ENCODE results near the gene LRP2BP. TPM values are rescaled to one million over a fixed set of nuclear protein-coding genes. Genes with fewer than 3 reads are reported as not detected.
"Not testable (repeated sequence)": the region's sequence is repeated elsewhere in the genome, so short reads cannot be mapped to it uniquely, and the experiment has no call there.

Gene LRP2BP
- polyA plus RNA-seq, 2 of the 4 experiments (the other 2 are of a cell fraction): 0.23 to 0.37 TPM

DNA sequence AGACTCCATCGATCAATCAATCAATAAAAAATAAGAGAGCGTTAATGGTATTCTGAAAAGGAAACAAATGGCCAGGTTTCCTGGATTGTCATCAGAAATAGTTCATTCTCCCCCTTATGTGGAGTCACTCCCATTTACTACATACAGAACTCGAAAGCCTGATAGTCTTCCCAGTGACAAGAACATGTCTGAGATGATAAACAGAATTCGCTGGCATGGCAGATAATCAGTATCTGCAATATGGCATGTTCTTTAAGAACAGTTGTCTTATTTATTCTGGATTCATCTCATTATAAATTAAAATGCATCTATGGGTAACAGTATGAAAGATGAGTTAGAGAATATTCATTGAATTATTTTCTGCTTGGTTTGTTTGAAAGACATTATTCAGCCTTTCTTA is 61.4 kb downstream of the LRP2BP start:
- Histone ChIP-seq H3K9me3 (no peaks in the 10 kb centered on the region), H3K4me1 (0 out of 3 replicates have a peak, but pooled peaks cover 6% of the 10 kb centered on the region), H3K27ac (no peak overlapping the region), H3K4me2 (no peak overlapping the region), H3K4me3 (no peak overlapping the region)
- WGBS (ENCODE audit: missing lambda C conversion rate): 94% methylated on average over 4 of the region's 4 CpGs
- FAIRE-seq: no peak
- ATAC-seq: no peak
- DNase-seq (ENCODE audit: low read depth in 1 of 2, low spot score in 1 of 2): no peak
- CTCF ChIA-PET: interaction anchor here (0.6 kb wide), 1 partner anchor 125 kb away, joined by 3 read pairs; no protein-coding TSS in a partner anchor
- no peak for TF ChIP-seq CBX2 (IDR thresholded peaks at IDR 0.05; ENCODE audit: borderline replicate concordance, low read depth)
- no peak for TF ChIP-seq SREBF2 (IDR thresholded peaks at IDR 0.05)
- TF ChIP-seq, protein P1, sequence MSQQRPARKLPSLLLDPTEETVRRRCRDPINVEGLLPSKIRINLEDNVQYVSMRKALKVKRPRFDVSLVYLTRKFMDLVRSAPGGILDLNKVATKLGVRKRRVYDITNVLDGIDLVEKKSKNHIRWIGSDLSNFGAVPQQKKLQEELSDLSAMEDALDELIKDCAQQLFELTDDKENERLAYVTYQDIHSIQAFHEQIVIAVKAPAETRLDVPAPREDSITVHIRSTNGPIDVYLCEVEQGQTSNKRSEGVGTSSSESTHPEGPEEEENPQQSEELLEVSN (IDR thresholded peaks at IDR 0.05; ENCODE audit: borderline replicate concordance, low read depth): no peak
- no peak for TF ChIP-seq NFE2L2 (conservative IDR thresholded peaks at IDR 0.05; ENCODE audit: low read length)
- TF ChIP-seq GATA3 (IDR thresholded peaks at IDR 0.05; ENCODE audit: borderline replicate concordance): no peak
- no peak for TF ChIP-seq ZNF302 (CRISPR knock-in tag; IDR thresholded peaks at IDR 0.05)
- no peak for TF ChIP-seq FOSL2 (IDR thresholded peaks at IDR 0.05)
- TF ChIP-seq FOSL2 (CRISPR knock-in tag; IDR thresholded peaks at IDR 0.05): no peak
- no peak for TF ChIP-seq MAZ (IDR thresholded peaks at IDR 0.05; ENCODE audit: borderline replicate concordance, low read depth, low read length)
- POLR2A ChIA-PET: no interaction called here

GRCh38 chr4:185332575-185333464 is 62.9 kb downstream of the LRP2BP start:
- CTCF ChIA-PET: interaction anchor here (1.0 kb wide), 1 partner anchor 705 kb away, joined by 3 read pairs; no protein-coding TSS in a partner anchor
- no peak overlapping the region for H3K27ac ChIP-seq
- no peak for TF ChIP-seq RNF2 (IDR thresholded peaks at IDR 0.05; ENCODE audit: borderline replicate concordance, low read depth)
- TF ChIP-seq ZNF302 (CRISPR knock-in tag; IDR thresholded peaks at IDR 0.05): no peak
- no peak for TF ChIP-seq HOXB5 (CRISPR knock-in tag; IDR thresholded peaks at IDR 0.05)
- TF ChIP-seq JUNB (IDR thresholded peaks at IDR 0.05): no peak
- no peak for TF ChIP-seq TFCP2L1 (CRISPR knock-in tag; IDR thresholded peaks at IDR 0.05)
- TF ChIP-seq HMGXB4 (CRISPR knock-in tag; IDR thresholded peaks at IDR 0.05; ENCODE audit: borderline replicate concordance): no peak
- no peak for TF ChIP-seq PHF8 (IDR thresholded peaks at IDR 0.05; ENCODE audit: borderline replicate concordance, low read depth)
- no peak for TF ChIP-seq NFE2L2 (conservative IDR thresholded peaks at IDR 0.05; ENCODE audit: low read length)
- no peak overlapping the region for H3K4me2 ChIP-seq
- 0 out of 3 replicates have a peak, but pooled peaks cover 6% of the 10 kb centered on the region for H3K4me1 ChIP-seq
- WGBS (ENCODE audit: missing lambda C conversion rate): 90% methylated on average over 3 of the region's 3 CpGs
- no peaks in the 10 kb centered on the region for H3K9me3 ChIP-seq
- POLR2A ChIA-PET: no interaction called here
- no peak for ATAC-seq
- FAIRE-seq: no peak
- no peak for DNase-seq (ENCODE audit: low read depth in 1 of 2, low spot score in 1 of 2)
- no peak overlapping the region for H3K4me3 ChIP-seq

DNA sequence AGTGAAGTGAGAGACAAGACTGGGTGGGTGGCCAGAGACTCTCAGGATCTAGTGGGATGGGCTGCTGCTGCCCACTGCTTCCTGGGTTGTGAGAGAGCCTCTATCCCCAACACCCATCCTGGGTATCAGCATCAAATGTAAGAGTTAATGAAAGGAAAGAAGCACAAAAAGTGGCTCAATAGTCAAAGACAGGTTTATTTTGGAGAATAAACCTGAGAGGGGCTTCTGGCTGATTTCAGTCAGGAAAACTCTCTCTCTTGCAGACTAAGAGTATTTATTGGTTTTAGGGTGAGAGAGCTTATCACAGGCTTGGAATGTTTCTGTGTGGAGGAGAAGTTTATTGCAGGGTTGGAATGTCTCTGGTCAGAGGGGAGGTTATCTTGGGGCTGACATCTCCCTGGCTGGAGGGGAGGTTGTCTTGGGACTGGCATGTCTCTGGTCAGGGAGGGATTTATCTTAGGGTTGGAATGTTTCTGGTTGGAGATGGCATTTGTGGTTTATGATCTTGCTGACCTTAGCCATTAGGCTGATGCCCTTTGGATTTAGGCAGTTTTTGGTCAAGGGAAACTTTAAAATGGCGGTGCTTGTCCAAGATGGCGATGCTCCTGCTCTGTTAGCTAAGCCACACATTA is 65.7 kb downstream of the LRP2BP start:
- H3K27ac ChIP-seq; H3K9me3 ChIP-seq; H3K4me2 ChIP-seq; POLR2A ChIA-PET; ATAC-seq; FAIRE-seq; H3K4me1 ChIP-seq; DNase-seq (ENCODE audit: low read depth in 1 of 2, low spot score in 1 of 2); H3K4me3 ChIP-seq: not testable (repeated sequence)
- 100% methylated on average over 2 of the region's 2 CpGs for WGBS (ENCODE audit: missing lambda C conversion rate)
- CTCF ChIA-PET: interaction anchor here (0.9 kb wide), 1 partner anchor 11 kb away, joined by 3 read pairs; no protein-coding TSS in a partner anchor

- Histone ChIP-seq H3K4me2 (no peak overlapping the region), H3K27ac (no peak overlapping the region), H3K9me3 (no peaks in the 10 kb centered on the region), H3K4me1 (no peaks in the 10 kb centered on the region), H3K4me3 (no peak overlapping the region)
- 83% methylated on average over 7 of the region's 7 CpGs for WGBS (ENCODE audit: missing lambda C conversion rate)
- ATAC-seq (no peak), DNase-seq (ENCODE audit: low read depth in 1 of 2, low spot score in 1 of 2) (no peak), FAIRE-seq (no peak)
- ChIA-PET POLR2A (no interaction called here), CTCF (no interaction called here)
- TF ChIP-seq CBX2 (IDR thresholded peaks at IDR 0.05; ENCODE audit: borderline replicate concordance, low read depth): no peak
- TF ChIP-seq KDM5A (IDR thresholded peaks at IDR 0.05): no peak
- TF ChIP-seq RCOR1 (IDR thresholded peaks at IDR 0.05; ENCODE audit: low read depth, low read length): no peak
- TF ChIP-seq POLR2A (IDR thresholded peaks at IDR 0.05; ENCODE audit: low read length): no peak
- no peak for TF ChIP-seq EP300 (IDR thresholded peaks at IDR 0.05)
- no peak for TF ChIP-seq MYC (IDR thresholded peaks at IDR 0.05; ENCODE audit: borderline replicate concordance, low read length)
- no peak for TF ChIP-seq NFE2L2 (conservative IDR thresholded peaks at IDR 0.05; ENCODE audit: low read length)
- no peak for TF ChIP-seq KDM1A (IDR thresholded peaks at IDR 0.05; ENCODE audit: low read depth)
- TF ChIP-seq POLR2AphosphoS2 (conservative IDR thresholded peaks at IDR 0.05; ENCODE audit: low read length): no peak
- TF ChIP-seq SMC3 (IDR thresholded peaks at IDR 0.05): no peak
- TF ChIP-seq BCL3 (IDR thresholded peaks at IDR 0.05): no peak
- TF ChIP-seq HOXB13 (CRISPR knock-in tag; IDR thresholded peaks at IDR 0.05; ENCODE audit: low read depth): no peak
Measured at GRCh38 chr4:185328586-185328985, 67.1 kb downstream of the LRP2BP start.
